ENCODE results near the gene MYMK.

The MYMK gene

DNA sequence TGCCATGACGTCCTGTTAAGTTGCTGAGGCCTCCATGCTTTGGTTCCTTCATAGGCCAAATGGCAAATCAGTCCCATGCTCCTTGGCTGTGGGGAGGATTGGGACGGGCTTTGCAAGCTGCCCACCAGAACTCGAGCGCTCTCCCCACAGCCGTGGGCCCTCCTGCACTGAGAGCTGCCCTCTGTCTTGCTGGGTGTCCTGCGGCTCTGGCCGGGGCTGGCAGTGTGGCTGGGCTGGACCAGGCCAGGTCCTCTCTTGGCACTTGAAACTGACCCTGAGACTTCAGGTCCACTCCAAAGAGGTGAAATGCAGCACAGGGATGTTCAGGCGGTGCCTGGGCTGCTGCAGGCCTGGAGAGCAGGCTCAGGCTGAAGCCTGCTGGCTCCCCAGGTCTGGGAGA is 7.0 kb downstream of the MYMK start:
- no peak for DNase-seq

DNA sequence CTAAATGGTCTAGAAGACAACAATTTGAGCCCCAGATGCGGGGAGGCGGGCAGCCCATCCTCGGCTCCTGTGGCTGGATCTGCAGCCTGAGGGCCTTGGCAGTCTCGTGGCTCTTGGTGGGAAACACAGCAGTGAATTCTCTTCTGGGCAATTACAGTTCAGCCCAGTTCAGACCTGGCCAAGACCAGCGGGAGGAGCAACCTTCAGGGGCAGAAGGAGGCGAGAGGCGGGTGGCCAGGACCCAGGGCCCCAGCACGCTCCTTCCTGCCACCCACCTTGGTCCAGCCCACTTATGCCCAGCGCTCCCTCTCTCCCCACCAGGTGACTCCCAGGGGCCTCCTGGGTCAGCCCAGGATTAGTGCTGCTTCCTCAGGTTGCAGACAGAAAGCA is 7.8 kb downstream of the MYMK start:
- no peak for DNase-seq

GRCh38 chr9:133516256-133516960 is 8.4 kb downstream of the MYMK start:
- DNase-seq, result no peak

- DNase-seq, result no peak
Measured at GRCh38 chr9:133515615-133516255, 9.0 kb downstream of the MYMK start.

DNA sequence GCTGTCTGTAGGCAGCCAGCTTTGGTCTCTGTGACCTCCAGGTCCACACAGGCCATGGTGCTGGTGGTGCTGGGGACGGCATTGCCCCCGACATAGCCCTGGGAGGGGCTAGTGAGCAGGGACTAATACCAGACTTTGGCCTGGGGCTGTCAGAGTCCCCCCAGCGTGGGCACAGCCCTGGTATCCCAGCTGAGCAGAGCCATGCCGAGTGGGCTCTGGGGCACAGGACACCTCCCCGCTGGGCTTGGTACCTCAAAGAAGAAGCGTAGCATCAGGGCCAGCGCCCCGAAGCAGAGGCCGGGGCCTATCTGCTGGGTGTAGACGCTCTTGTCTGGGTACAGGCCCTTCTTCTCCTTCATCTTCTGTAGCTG is 9.5 kb downstream of the MYMK start:
- no peak for DNase-seq

GRCh38 chr9:133514460-133515239 is 10.1 kb downstream of the MYMK start:
- no peak for DNase-seq

GRCh38 chr9:133513214-133514100 is 11.3 kb downstream of the MYMK start:
- no peak for DNase-seq

GRCh38 chr9:133512253-133513213 is 12.2 kb downstream of the MYMK start:
- no peak for DNase-seq

DNA sequence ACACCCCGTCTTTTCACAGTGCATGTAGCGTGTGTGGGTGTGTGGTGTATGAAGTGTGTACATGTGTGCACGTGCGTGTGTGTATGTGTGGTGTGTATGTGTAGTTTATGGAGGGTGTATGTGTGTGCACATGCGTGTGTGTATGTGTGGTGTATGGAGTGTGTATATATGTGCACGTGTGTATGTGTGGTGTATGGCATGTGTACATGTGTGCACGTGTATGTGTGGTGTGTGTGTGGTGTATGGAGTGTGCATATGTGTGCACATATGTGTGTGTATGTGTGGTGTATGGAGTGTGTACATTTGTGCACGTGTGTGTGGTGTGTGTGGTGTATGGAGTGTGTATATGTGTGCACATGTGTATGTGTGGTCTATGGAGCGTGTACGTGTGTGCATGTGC is 13.2 kb downstream of the MYMK start:
- DNase-seq, result no peak

- no peak for DNase-seq
Measured at GRCh38 chr9:133510926-133511505, 13.7 kb downstream of the MYMK start.

DNA sequence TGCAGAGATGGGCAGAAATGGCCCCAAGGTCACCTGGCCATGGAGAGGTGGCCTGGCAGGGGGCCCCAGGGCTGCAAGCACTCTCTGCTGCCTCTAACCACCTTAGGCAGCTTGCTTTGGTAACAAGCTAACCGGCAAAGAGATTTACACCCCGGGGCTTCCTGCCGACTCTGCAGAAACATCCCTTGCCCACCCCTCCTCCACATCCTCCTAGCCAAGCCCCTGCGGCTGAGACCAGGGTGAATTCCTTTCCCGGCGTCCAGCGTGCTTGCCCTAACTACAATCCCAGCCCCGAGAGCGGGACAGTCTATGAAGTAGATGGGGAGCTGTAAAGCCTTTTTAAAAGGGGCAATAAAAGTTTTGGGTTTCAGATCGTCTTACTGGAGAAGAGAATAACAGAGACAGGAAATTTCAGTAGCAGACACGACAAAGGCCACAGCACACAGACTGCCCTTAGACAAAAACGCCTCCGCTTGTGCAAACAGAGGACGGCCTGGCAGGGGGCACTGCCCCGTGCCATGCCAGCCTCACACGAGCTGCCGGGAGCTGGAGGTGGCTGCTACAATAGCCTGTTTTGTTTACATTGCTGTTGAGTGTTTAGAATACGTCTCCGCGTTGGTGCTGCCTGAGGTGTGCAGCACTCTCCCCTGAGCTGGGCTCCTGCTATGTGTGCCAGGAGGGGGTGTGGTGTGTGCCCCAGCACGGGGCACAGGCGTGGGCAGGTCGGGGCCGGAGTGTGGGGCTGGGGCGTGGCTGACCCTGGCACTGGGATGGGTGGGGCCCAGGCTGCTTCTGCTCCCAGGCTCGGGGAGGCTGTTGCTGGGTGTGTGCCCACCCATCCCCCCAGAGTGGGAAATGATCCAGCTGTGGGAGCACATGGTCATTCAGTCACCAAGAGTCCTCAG is 15.3 kb downstream of the MYMK start:
- DNase-seq, result no peak

- DNase-seq, result no peak
Measured at GRCh38 chr9:133508046-133508445, 16.7 kb downstream of the MYMK start.

- DNase-seq, result no peak
Measured at GRCh38 chr9:133507246-133507965, 17.4 kb downstream of the MYMK start.

DNA sequence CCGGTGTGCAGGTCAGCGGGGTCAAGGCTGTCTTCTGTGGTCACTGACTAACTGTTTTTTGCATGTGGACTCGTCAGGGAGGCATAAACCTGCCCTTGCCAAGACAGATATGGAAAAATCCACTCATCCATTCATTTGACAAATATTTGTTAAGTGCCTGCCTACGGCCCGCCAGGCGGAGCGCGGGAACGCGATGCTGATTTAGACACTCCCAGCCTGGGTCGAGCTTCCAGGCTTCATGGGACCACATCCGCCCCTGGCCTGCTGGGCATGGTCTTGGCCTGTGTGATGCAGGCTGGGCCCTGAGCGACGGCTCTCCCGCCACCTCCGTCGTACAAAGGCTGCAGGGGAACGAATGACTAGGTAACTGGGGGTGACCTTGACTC is 18.1 kb downstream of the MYMK start:
- peak; percentile 21 for DNase-seq

GRCh38 chr9:133505901-133506652 is 18.7 kb downstream of the MYMK start:
- DNase-seq, result no peak

GRCh38 chr9:133505186-133505830 is 19.5 kb downstream of the MYMK start:
- no peak for DNase-seq

DNA sequence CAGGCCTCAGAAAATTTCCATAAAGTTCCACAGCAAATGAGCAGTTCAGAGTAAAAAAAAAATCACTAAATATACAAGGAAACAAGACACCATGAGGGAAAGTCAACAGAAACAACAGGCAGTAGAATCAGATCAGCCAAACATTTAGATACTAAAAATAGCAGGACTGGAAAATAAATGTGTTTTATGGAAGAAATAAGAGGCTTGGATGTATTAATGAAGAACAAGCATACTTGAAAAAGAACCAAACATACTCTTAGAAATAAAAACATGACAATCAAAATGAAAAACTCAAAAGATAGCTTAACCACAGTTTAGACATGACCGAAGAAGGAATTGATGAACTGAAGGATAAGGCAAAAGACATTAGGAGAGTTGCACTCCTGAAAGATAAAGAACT is 22.6 kb downstream of the MYMK start:
- DNase-seq, result no peak

GRCh38 chr9:133499892-133500270 is 24.9 kb downstream of the MYMK start:
- DNase-seq, result no peak

Measured in fibroblast of skin of scalp (primary cell).